ENCODE data around the gene PALB2. TPM values are rescaled to one million over a fixed set of nuclear protein-coding genes. Genes with fewer than 3 reads are reported as not detected.

The PALB2 gene
- total and polyA plus RNA-seq, 4 experiments from 2014 or later, result 5.4 to 15.0 (median 9.8) TPM

DNA sequence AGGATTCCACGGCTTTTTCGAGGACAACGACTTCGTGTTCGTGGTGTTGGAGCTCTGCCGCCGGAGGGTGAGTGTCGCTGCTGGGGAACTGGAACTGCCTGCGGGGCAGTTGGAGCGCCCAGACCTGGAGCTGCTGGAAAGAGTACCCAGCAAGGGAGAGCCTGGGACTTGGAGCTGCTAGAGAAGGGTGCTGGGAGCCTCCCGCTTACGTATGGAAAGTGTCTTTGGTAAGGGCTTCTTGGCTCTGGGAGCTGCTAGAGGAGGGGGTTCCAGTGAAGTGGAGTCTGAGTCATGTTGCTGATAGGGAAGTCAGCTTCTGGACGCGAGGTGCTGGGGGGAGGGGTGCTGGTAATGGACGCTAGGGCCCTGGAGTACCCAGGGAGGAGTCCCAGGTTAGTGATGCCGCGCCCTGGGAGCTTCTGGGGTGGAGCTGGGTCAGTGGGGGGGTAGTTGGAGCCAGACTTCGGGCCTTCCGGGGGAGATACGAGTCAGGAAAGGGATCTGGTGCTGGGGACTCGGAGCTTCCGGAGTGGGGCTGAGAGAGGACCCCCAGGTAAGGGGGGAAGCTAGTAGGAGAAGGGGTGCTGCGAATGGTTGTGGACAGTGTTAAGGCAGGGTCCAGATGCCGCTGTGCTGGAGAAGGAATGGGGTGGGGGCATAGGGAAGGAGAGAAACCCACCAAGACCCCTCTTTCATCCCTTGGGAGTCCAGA is 38.3 kb upstream of the PALB2 start:
- H3K27ac Mint-ChIP-seq, result peak overlapping the region in 3 of 7 donors; percentile 46 to 59 (median 47)
- no peak for DNase-seq
- Histone ChIP-seq H3K4me3 (ENCODE audit: low read length in 2 of 2) (peak overlapping the region; percentile 49 to 70), H3K36me3 (ENCODE audit: insufficient read depth, low read length) (peaks cover 14% of the 10 kb centered on the region), H3K27me3 (ENCODE audit: insufficient read depth, low read length) (no peaks in the 10 kb centered on the region), H3K27ac (ENCODE audit: low read depth, low read length) (no peak overlapping the region), H3K4me1 (ENCODE audit: insufficient read depth, low read length) (peaks cover 17% of the 10 kb centered on the region), H3K9me3 (ENCODE audit: control insufficient read depth in 1 of 2, low read length in 2 of 2) (no peaks in the 10 kb centered on the region)
- H3K4me1 Mint-ChIP-seq, result peaks cover 8 to 28% (median 20%) of the 10 kb centered on the region in 4 donors
- H3K4me3 Mint-ChIP-seq, result peak overlapping the region; percentile 71 to 89 (median 83)
- peaks cover 0 to 2% (median 0%) of the 10 kb centered on the region in 8 donors for H3K9me3 Mint-ChIP-seq
- intact Hi-C loops (cut with micrococcal nuclease), result loop anchor here (5.0 kb wide), 1 partner anchor 823 kb away; no protein-coding TSS in a partner anchor
- POLR2A ChIA-PET (ENCODE audit: partially characterized antibody), result interaction anchor here (1.4 kb wide), 1 partner anchor 37 kb away, joined by 4 read pairs; no protein-coding TSS in a partner anchor
- CTCF ChIA-PET (ENCODE audit: partially characterized antibody), result interaction anchor here (1.0 kb wide), 1 partner anchor 48 kb away, joined by 3 read pairs; no protein-coding TSS in a partner anchor
- H3K36me3 Mint-ChIP-seq, result peaks cover 9 to 18% of the 10 kb centered on the region in 2 donors
- no peaks in the 10 kb centered on the region for H3K27me3 Mint-ChIP-seq

DNA sequence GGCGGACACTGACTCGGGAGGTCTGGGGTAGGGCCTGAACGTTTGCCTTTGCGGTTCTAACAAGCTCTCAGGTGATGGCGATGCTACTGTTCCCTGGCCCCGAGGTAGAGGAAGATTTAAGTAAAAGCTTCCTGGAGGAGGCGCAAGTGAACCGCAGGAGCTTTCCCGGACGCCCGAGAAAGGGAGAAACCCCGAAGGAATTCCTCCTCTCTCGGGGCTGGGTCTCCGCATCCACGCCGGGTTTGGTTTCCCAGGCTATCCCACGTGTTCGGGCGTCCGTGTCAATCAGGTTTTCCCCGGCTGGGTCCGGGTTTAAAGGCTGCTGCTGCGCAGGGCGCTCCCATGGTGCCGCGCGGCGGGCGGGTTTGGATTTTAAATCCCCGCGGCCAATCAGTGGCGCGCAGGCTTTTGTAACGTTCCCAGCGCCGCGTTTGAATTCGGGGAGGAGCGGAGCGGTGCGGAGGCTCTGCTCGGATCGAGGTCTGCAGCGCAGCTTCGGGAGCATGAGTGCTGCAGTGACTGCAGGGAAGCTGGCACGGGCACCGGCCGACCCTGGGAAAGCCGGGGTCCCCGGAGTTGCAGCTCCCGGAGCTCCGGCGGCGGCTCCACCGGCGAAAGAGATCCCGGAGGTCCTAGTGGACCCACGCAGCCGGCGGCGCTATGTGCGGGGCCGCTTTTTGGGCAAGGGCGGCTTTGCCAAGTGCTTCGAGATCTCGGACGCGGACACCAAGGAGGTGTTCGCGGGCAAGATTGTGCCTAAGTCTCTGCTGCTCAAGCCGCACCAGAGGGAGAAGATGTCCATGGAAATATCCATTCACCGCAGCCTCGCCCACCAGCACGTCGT is 37.5 kb upstream of the PALB2 start, which contains the start of gene PLK1:
PLK1 (plus strand) TSS at position 460 of the 844 bp plus-strand sequence; CDS start at position 504, 44 bp downstream.
- no peak within 1 kb of the TSS for H3K27ac ChIP-seq (ENCODE audit: low read depth, low read length)
- H3K4me3 ChIP-seq (ENCODE audit: low read length in 2 of 2), result peak within 1 kb of the TSS; percentile 70 to 81
- Mint-ChIP-seq H3K27ac (peak within 1 kb of the TSS in 6 of 7 donors; percentile 46 to 84 (median 66)), H3K9me3 (peaks cover 0 to 2% (median 0%) of the 10 kb centered on the region in 8 donors), H3K36me3 (peaks cover 6 to 15% of the 10 kb centered on the region in 2 donors), H3K4me3 (peak within 1 kb of the TSS; percentile 78 to 89 (median 85)), H3K4me1 (peaks cover 8 to 28% (median 20%) of the 10 kb centered on the region in 4 donors), H3K27me3 (no peaks in the 10 kb centered on the region)
- intact Hi-C loops (cut with micrococcal nuclease), result loop anchor here (5.0 kb wide), 1 partner anchor 824 kb away; no protein-coding TSS in a partner anchor
- peak; percentile 63 to 72 (median 67) for DNase-seq
- no peaks in the 10 kb centered on the region for H3K27me3 ChIP-seq (ENCODE audit: insufficient read depth, low read length)
- POLR2A ChIA-PET (ENCODE audit: partially characterized antibody), result interaction anchor here (1.4 kb wide), 1 partner anchor 36 kb away, joined by 4 read pairs; no protein-coding TSS in a partner anchor
- peaks cover 17% of the 10 kb centered on the region for H3K4me1 ChIP-seq (ENCODE audit: insufficient read depth, low read length)
- CTCF ChIA-PET (ENCODE audit: partially characterized antibody), result interaction anchor here (0.6 to 1.1 kb wide), 6 partner anchors 10 to 826 kb away, joined by 3 to 6 read pairs (median 3); no protein-coding TSS in a partner anchor
- no peaks in the 10 kb centered on the region for H3K9me3 ChIP-seq (ENCODE audit: control insufficient read depth in 1 of 2, low read length in 2 of 2)
- peaks cover 7% of the 10 kb centered on the region for H3K36me3 ChIP-seq (ENCODE audit: insufficient read depth, low read length)

DNA sequence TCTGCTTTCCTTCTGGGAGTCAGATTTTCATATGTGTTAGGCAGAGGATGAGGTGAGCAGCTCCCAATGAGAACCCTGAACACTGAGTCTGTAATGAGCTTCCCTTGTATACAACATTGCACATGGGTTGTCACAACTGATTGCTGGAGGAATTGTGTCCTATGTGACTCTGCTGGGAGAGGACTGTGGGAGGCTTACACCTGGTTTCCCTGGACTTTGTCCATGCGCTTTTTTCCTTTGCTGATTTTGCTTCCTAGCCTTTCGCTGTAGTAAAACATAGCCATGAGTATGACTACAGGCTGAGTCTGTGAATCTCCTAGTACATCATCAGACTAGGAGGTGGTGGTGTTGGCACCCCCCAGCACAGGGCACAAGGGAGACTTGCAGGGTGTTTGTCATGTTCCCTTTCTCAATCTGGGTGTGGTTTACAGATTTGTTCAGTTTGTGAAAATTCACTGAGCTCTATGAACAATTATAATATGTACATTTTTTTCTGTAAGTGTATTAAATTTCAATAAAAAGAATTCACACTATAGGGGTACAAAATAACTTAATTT is 35.9 kb upstream of the PALB2 start:
- Mint-ChIP-seq H3K9me3 (peaks cover 0 to 2% (median 0%) of the 10 kb centered on the region in 8 donors), H3K4me1 (peaks cover 7 to 28% (median 20%) of the 10 kb centered on the region in 4 donors), H3K36me3 (peaks cover 4 to 10% of the 10 kb centered on the region in 2 donors), H3K27me3 (no peaks in the 10 kb centered on the region), H3K4me3 (peak overlapping the region in 5 of 8 donors; percentile 29 to 89 (median 84)), H3K27ac (peak overlapping the region in 3 of 7 donors; percentile 26 to 70 (median 65))
- Histone ChIP-seq H3K36me3 (ENCODE audit: insufficient read depth, low read length) (no peaks in the 10 kb centered on the region), H3K27ac (ENCODE audit: low read depth, low read length) (no peak overlapping the region), H3K27me3 (ENCODE audit: insufficient read depth, low read length) (no peaks in the 10 kb centered on the region), H3K4me3 (ENCODE audit: low read length in 2 of 2) (no peak overlapping the region), H3K4me1 (ENCODE audit: insufficient read depth, low read length) (peaks cover 17% of the 10 kb centered on the region), H3K9me3 (ENCODE audit: control insufficient read depth in 1 of 2, low read length in 2 of 2) (no peaks in the 10 kb centered on the region)
- no peak for DNase-seq
- CTCF ChIA-PET (ENCODE audit: partially characterized antibody), result interaction anchor here (1.0 to 1.7 kb wide), 5 partner anchors 9 to 80 kb away, joined by 3 to 6 read pairs (median 5); no protein-coding TSS in a partner anchor
- intact Hi-C loops (cut with micrococcal nuclease), result loop anchor here (5.0 kb wide), 1 partner anchor 825 kb away; no protein-coding TSS in a partner anchor
- POLR2A ChIA-PET (ENCODE audit: partially characterized antibody), result no interaction called here

DNA sequence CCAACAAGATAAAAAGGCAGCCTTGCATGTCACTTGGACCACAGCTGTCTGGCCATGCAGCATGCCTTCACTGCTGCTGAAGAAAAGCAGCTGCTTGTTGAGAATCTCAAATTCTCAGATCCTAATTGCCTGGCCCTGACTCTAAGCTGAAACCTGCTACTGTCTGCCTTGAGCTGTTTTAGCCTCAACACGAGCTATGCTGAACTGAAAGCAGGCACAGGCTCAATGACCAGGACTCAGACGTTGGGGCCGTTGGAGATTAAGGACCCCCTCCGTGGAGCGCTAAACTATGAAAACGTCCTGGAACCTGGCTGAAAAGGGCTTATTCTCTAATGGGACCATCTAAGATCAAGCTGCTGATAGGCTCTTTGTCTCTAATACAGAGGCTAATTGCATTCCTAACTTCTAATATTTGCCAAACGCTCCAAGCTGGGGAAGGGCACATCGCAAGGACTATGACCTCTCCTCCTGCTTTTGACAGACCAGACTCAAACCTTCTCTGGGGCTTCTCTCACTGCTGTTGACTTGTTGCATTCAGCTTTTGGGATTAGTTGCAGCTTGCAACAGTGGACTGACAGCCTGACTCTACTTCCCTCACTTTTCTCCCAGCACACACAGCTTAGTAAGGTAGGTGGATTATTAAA is 33.0 kb upstream of the PALB2 start:
- Mint-ChIP-seq H3K4me3 (no peak overlapping the region), H3K27ac (no peak overlapping the region), H3K36me3 (peaks cover 22% of the 10 kb centered on the region in 2 donors), H3K9me3 (no peaks in the 10 kb centered on the region), H3K4me1 (peaks cover 3 to 27% (median 12%) of the 10 kb centered on the region in 4 donors), H3K27me3 (no peaks in the 10 kb centered on the region)
- no peak for DNase-seq
- ChIA-PET CTCF (ENCODE audit: partially characterized antibody) (no interaction called here), POLR2A (ENCODE audit: partially characterized antibody) (no interaction called here)
- Histone ChIP-seq H3K27ac (ENCODE audit: low read depth, low read length) (no peak overlapping the region), H3K36me3 (ENCODE audit: insufficient read depth, low read length) (peaks cover 2% of the 10 kb centered on the region), H3K4me1 (ENCODE audit: insufficient read depth, low read length) (peaks cover 7% of the 10 kb centered on the region), H3K9me3 (ENCODE audit: control insufficient read depth in 1 of 2, low read length in 2 of 2) (no peaks in the 10 kb centered on the region), H3K27me3 (ENCODE audit: insufficient read depth, low read length) (no peaks in the 10 kb centered on the region), H3K4me3 (ENCODE audit: low read length in 2 of 2) (no peak overlapping the region)
- intact Hi-C loops (cut with micrococcal nuclease), result no loop called here

DNA sequence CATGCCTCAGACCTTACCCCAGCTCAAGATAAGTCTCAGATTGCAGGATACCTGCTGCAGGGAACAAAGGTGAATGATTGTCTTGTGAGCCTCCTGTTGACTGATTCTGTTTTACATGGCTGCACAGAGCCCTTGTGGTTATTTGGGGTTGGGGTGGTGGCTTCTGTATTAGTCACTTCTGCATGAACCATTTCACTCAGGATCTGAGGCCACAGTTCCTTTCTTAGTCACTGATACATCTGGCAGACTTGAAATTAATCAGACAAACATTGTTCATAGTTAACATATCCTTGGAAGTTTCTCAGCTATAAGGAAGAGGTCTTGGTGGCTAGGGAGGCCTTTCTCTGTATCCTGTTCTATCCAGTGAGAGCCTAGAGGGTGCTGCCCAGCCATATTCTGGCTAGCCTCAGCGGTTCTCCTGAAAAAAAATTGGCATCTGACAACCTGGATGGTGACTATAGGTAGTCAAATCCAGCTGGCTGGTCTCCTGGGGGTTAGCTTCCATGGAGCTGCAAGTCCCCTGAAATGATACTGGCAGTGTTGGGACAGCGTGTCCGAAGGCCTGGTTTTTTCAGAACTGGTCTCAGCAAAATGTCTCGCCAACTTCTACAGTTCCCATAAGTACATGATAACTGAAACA is 29.1 kb upstream of the PALB2 start:
- Mint-ChIP-seq H3K27me3 (no peaks in the 10 kb centered on the region), H3K36me3 (peaks cover 59 to 60% of the 10 kb centered on the region in 2 donors), H3K4me1 (peaks cover 0 to 10% (median 0%) of the 10 kb centered on the region in 4 donors), H3K9me3 (no peaks in the 10 kb centered on the region), H3K27ac (peak overlapping the region in 3 of 7 donors; percentile 1 to 58 (median 36)), H3K4me3 (no peak overlapping the region)
- CTCF ChIA-PET (ENCODE audit: partially characterized antibody), result no interaction called here
- Histone ChIP-seq H3K4me1 (ENCODE audit: insufficient read depth, low read length) (no peaks in the 10 kb centered on the region), H3K9me3 (ENCODE audit: control insufficient read depth in 1 of 2, low read length in 2 of 2) (no peaks in the 10 kb centered on the region), H3K4me3 (ENCODE audit: low read length in 2 of 2) (no peak overlapping the region), H3K27me3 (ENCODE audit: insufficient read depth, low read length) (no peaks in the 10 kb centered on the region), H3K27ac (ENCODE audit: low read depth, low read length) (no peak overlapping the region), H3K36me3 (ENCODE audit: insufficient read depth, low read length) (peaks cover 38% of the 10 kb centered on the region)
- POLR2A ChIA-PET (ENCODE audit: partially characterized antibody), result no interaction called here
- DNase-seq, result no peak
- intact Hi-C loops (cut with micrococcal nuclease), result no loop called here

DNA sequence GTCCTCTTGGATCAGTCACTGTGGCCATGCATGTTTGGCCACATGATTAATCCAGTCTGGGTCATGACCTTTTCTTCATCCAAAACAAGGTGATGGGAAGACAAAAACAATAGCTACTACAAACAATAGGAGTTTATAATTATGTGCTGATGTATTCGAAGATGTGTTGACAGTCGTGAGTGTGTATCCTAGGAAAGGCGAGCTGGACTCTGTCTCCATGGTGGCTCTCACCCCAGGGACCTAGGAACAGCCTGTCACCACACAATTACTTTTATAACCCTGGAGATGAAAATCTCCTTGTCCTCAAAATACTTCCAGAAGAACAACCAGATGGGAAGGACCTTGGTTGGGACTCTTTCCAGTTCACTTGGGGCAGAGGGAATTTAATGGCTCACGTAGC is 27.8 kb upstream of the PALB2 start:
- Mint-ChIP-seq H3K4me3 (no peak overlapping the region), H3K4me1 (peaks cover 0 to 10% (median 0%) of the 10 kb centered on the region in 4 donors), H3K9me3 (no peaks in the 10 kb centered on the region), H3K36me3 (peaks cover 73 to 74% of the 10 kb centered on the region in 2 donors), H3K27me3 (no peaks in the 10 kb centered on the region), H3K27ac (no peak overlapping the region)
- DNase-seq, result no peak
- Histone ChIP-seq H3K36me3 (ENCODE audit: insufficient read depth, low read length) (peaks cover 50% of the 10 kb centered on the region), H3K27ac (ENCODE audit: low read depth, low read length) (no peak overlapping the region), H3K9me3 (ENCODE audit: control insufficient read depth in 1 of 2, low read length in 2 of 2) (no peaks in the 10 kb centered on the region), H3K4me3 (ENCODE audit: low read length in 2 of 2) (no peak overlapping the region), H3K4me1 (ENCODE audit: insufficient read depth, low read length) (no peaks in the 10 kb centered on the region), H3K27me3 (ENCODE audit: insufficient read depth, low read length) (no peaks in the 10 kb centered on the region)
- ChIA-PET POLR2A (ENCODE audit: partially characterized antibody) (no interaction called here), CTCF (ENCODE audit: partially characterized antibody) (interaction anchor here (0.8 kb wide), 1 partner anchor 9 kb away, joined by 3 read pairs; no protein-coding TSS in a partner anchor)
- intact Hi-C loops (cut with micrococcal nuclease), result no loop called here

Measured in CD4-positive, alpha-beta memory T cell (primary cell).